HG03097 (cell line): ENCODE results near the gene MAP4K4.

ENCODE experiments used
- ATAC-seq: cut with Tn5 transposase; IDR thresholded peaks from one replicate; pipeline ENCODE4 v1.9.1; 2021; ENCODE audit not compliant: unreplicated experiment, low FRiP score

Gene MAP4K4

DNA sequence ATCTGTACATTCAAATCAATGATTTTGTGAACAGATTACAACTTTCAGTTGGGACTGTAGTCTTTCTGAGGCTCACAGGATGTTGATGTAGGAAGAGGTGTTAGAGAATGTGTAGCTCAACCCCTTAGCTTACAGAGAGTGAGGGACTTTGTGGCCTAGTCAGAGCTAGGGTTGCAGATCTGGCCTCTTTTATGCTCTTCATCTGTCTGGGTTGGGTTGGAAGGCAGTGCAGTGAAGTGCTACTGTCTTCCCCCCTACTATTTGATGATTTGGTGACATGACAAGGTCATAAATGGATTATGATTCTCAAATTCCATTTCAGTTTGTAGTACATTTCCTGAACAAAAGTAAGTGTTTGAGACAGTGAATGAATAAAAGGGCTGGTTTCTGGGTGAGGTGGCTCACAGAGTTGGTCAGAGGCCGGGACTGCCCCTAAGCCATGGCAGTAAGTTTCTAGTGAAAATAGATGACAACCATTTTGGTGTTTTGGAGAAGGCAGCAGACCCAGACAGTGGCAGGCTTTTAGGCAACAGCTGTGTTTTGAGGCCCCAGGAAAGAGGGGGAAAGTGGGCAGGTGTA is 21.6 kb downstream of the MAP4K4 start:
- no peak for ATAC-seq

DNA sequence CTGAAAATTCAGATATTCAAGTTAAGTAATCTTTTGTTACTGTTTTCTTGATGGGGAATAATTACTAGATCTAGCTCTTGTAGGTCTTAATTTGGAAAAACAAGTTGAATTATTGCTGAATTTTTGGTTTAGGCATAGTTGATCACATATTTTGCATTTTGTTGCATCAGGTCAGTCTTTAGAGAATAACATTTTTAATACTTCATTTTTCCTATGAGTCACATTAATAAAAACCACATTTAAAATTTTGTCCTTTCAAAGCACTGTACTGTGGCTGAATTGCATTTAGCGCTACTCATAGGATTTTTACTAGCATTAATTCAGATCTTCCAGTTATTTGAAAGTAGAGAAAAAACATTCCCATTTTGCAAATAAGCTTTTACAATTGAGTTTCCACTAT is 23.2 kb downstream of the MAP4K4 start:
- no peak for ATAC-seq

DNA sequence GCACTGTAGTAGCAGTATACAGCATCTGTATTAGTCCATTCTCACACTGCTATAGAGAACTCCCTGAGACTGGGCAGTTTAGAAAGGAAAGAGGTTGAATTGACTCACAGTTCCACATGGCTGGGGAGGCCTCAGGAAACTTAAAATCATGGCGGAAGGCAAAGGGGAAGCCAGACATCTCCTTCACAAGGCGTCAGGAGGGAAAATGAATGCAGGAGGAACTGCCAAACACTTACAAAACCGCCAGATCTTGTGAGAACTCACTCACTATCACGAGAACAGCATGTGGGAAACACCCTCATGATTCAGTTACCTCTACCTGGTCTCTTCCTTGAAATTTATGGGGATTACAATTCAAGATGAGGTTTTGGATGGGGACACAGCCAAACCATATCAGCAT is 25.4 kb downstream of the MAP4K4 start:
- ATAC-seq = no peak

GRCh38 chr2:101723371-101724124 is 26.0 kb downstream of the MAP4K4 start:
- no peak for ATAC-seq

DNA sequence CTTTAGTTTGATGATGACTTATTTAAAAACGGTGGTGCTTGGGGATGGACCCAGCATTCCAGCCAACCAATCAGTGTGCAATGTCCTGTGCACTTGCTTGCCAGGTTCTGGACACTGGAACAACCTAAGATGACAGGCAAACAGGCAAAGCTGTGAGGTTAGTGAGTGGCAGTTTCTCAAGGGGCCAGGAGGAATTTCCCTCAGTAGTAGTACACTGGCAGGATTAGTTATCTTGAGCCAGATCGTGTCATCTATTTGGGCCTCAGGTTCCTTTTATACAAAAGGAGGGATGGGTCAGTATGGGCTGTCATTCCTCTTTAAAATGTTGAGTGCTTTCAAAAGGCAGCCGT is 26.6 kb downstream of the MAP4K4 start:
- ATAC-seq = no peak

- ATAC-seq = no peak
These were observed 27.5 kb downstream of the MAP4K4 start for GRCh38 chr2:101725038-101725437.

GRCh38 chr2:101725515-101726192 is 28.1 kb downstream of the MAP4K4 start:
- ATAC-seq = no peak

GRCh38 chr2:101728865-101729264 is 31.4 kb downstream of the MAP4K4 start:
- ATAC-seq = no peak

GRCh38 chr2:101729521-101730190 is 32.1 kb downstream of the MAP4K4 start:
- no peak for ATAC-seq

DNA sequence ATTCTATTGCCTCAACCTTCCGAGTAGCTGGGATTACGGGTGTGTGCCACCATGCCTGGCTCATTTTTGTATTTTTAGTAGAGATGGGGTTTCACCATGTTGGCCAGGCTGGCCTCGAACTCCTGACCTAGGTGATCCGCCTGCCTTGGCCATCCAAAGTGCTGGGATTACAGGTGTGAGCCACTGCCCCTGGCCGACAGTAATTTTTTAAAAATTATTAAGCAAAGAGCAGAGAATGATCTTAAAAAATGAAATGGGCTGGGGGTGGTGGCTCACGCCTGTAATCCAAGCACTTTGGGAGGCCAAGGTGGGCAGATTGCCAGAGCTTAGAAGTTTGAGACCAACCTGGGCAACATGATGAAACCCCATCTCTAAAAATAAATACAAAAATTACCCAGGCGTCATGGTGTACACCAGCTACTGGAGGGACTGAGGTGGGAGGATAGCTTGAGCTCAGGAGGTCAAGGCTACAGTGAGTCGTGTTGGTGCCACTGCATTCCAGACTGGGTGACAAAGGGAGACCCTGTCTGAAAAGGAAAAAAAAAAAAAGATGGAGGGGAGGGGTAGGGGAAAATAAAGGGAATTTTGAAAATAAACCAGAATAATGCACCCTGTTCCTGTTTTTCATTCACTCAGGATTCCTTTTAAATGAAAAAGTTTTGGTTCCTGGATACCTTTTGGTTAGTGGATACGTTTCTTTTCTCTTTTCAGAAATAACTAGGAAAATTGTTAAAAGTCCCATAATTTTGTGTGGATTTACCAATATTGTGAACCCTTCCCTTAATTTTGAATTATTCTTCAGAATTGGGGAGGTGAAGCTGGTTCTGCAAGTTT is 33.9 kb downstream of the MAP4K4 start:
- ATAC-seq = no peak

- ATAC-seq = no peak
These were observed 34.7 kb downstream of the MAP4K4 start for GRCh38 chr2:101732199-101732598.

DNA sequence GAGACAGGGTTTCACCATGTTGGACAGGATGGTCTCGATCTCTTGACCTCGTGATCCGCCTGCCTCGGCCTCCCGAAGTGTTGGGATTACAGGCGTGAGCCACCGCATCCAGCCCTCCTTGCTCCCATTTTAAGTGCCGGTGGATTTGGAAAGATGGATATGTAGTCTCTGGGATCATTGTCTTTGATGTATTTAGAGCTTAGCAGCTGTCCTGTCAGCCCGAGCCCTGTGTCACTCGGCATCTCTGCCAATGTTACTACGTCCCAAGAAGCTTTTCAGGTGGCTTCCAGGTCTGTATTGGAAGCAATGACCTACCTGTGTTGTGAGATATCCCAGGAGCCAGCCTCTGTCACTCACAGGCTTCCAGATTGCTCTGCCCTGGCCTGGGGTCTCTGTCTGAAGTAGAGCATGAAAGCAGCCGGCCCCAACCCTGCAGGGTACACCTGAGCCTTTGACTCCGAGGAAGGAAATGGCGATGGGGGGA is 35.3 kb downstream of the MAP4K4 start:
- ATAC-seq = no peak

DNA sequence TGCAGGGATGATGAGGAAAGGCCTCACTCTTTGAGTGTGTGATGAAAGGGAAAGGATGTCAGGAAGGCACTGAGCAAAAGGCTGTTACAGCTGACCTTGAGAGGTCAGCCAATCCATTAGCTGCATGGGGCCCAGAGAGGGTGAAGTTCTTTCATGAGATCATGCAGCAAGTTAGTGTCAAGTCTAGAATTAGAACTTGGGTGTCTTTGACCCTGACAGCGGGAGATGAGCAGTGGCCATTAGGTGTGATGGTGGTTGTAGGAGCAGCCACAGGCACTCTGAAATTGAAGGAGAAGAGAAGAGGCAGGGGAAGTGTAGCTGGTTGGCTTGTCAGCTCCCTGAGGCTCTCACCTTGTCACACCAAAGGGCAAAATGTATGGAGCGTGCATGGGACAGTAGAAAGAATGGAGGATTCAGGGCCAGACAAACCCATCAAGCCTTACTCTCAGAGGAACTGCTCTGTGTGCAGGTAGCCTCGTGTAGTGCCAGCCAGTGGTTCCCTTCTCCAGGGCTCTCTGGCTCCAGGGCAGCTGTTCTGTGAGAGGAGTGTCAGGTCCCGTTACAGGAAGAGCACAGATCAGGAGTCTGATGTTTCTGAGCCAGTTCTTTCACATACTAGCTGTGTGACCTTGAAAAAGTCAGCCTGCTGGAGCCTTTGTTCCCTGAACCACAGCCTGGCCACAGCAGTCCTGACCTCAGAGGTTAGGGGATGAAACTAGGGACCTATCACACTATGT is 35.9 kb downstream of the MAP4K4 start:
- ATAC-seq = no peak

- no peak for ATAC-seq
These were observed 37.1 kb downstream of the MAP4K4 start for GRCh38 chr2:101734505-101735165.

- ATAC-seq = no peak
These were observed 37.6 kb downstream of the MAP4K4 start for GRCh38 chr2:101735166-101735533.

GRCh38 chr2:101736233-101736632 is 38.7 kb downstream of the MAP4K4 start:
- no peak for ATAC-seq

DNA sequence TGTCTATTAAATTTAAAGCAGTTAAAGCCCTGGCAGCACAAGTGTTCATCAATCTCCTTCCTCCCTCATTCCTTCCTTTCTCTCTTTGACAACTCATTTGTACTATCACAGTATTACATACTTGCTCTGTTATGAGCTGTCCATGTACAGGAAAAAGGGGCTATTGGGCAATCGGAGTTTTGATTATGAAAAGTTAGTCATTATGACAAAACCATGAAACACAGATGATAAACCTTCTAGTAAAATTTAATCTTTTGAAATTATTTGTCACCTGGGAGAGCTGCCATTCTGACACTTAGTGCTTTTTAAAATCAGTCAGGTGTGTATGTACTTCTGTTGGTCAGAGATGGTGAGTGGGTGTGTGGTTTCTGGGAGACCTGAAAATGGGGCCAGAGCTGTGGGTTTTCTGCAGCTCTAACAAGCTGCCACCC is 39.4 kb downstream of the MAP4K4 start:
- ATAC-seq = no peak

DNA sequence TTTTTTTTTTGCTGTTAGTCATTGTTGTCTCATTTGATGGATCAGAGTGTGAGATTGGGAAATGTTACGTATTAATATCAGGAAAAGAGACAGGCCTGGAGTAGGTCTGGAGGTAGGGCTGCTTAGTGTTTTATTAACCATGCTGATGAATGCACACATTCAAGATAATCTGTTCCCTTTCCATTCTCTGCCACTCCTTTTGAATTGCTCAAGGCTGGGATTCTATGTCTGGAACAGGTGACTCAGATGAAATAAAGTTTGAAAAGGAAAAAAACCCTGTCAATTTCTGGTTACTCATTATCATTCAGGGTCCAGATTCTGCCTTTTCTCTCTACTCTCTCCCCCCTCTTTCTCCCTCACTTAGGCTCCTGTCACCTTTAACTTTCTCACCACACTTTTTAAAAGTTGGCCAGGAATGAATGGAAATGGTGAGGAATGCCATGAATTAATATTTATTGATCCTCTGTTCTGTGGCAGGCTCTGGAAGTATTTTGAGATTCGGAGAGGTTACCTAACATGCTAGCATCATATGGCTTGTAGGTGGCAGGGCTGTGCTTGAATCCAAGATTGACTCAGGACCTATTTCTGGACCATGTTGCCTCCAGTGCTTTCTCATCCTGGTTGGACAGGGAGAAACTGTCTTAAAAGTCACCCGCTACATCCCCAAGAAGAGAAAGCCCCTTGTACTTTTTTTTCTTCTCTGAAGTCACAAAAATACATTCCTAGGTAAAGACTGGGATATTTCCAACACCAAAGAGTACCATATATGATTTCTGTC is 40.2 kb downstream of the MAP4K4 start:
- ATAC-seq = no peak

GRCh38 chr2:101738649-101739048 is 41.1 kb downstream of the MAP4K4 start:
- ATAC-seq = no peak
